Colonic mucosa (tissue), 4 donors: ENCODE results near the gene WWOX. TPM values are rescaled to one million over a fixed set of nuclear protein-coding genes. Genes with fewer than 3 reads are reported as not detected.

Source experiments
- DNase-seq: peaks from one replicate; pipeline ENCODE4 v3.0.0-alpha.2; 2020
- H3K27ac ChIP-seq: fragments of 200-600 bp; one replicate; pipeline ENCODE4 v1.8.0; 2021
- H3K27me3 ChIP-seq: fragments of 200-600 bp; one replicate; pipeline ENCODE4 v1.8.0; 2021
- H3K36me3 ChIP-seq: fragments of 200-600 bp; one replicate; pipeline ENCODE4 v1.8.0; 2021
- H3K4me1 ChIP-seq: fragments of 200-600 bp; one replicate; pipeline ENCODE4 v1.8.0; 2021; ENCODE audit warnings: mild to moderate bottlenecking
- H3K4me3 ChIP-seq: fragments of 200-600 bp; one replicate; pipeline ENCODE4 v1.8.0; 2021
- H3K9ac ChIP-seq, 2 donors: one replicate each; pipeline ENCODE4 v1.7.0; 2013; ENCODE audit warnings: control low read depth in 2 of 2, low read depth in 2 of 2, low read length in 2 of 2
- H3K9me3 ChIP-seq: fragments of 200-600 bp; one replicate; pipeline ENCODE4 v1.8.0; 2021
- CTCF ChIP-seq: fragments of 200-600 bp; IDR thresholded peaks from one replicate; pipeline ENCODE4 v1.8.0; 2022; ENCODE audit warnings: antibody characterized with exemption, mild to moderate bottlenecking
- intact Hi-C: fragments of 100-400 bp; cut with DNase I; formaldehyde crosslinking; loops from one replicate; pipeline ENCODE4 v1.14.1; 2022
- total RNA-seq, 2 donors: library from RNA; stranded (reverse); fragmentation: NEBNext Ultra II Directional in 1 of 2; extraction: Animal tissue kit (Norgen Biotek cat#: 25700) in 1 of 2; gene quantifications; one replicate each; pipeline ENCODE4 v1.2.1, GENCODE V29; 2021
- donor health status: healthy.
- donor health status: DM: no; HTN: no; CAD: no.
- donor health status: DM: no; HTN: no; CAD: no.

Gene WWOX
- total RNA-seq, 2 donors from 2014 or later, result 7.2 to 11.0 TPM

- no peaks in the 10 kb centered on the region for H3K36me3 ChIP-seq
- intact Hi-C loops, result no loop called here
- H3K4me1 ChIP-seq, result no peaks in the 10 kb centered on the region
- H3K4me3 ChIP-seq, result no peak overlapping the region
- no peaks in the 10 kb centered on the region for H3K27me3 ChIP-seq
- no peaks in the 10 kb centered on the region for H3K9me3 ChIP-seq
- H3K9ac ChIP-seq, result no peak overlapping the region
- no peak for TF ChIP-seq CTCF
- no peak for DNase-seq
- no peak overlapping the region for H3K27ac ChIP-seq
Observed at GRCh38 chr16:79124016-79124756, 1024.7 kb downstream of the WWOX start.

- H3K9ac ChIP-seq, result no peak overlapping the region
- TF ChIP-seq CTCF, result no peak
- no peak for DNase-seq
- no peak overlapping the region for H3K4me3 ChIP-seq
- no peaks in the 10 kb centered on the region for H3K36me3 ChIP-seq
- intact Hi-C loops, result no loop called here
- H3K27me3 ChIP-seq, result no peaks in the 10 kb centered on the region
- H3K27ac ChIP-seq, result no peak overlapping the region
- no peaks in the 10 kb centered on the region for H3K4me1 ChIP-seq
- H3K9me3 ChIP-seq, result no peaks in the 10 kb centered on the region
Observed at GRCh38 chr16:79127766-79128165, 1028.3 kb downstream of the WWOX start.

GRCh38 chr16:79128706-79129105 lies 1029.3 kb downstream of the WWOX start:
- Histone ChIP-seq H3K9me3 (no peaks in the 10 kb centered on the region), H3K27me3 (no peaks in the 10 kb centered on the region), H3K36me3 (no peaks in the 10 kb centered on the region), H3K4me1 (no peaks in the 10 kb centered on the region), H3K27ac (no peak overlapping the region), H3K4me3 (no peak overlapping the region), H3K9ac (no peak overlapping the region)
- intact Hi-C loops, result no loop called here
- TF ChIP-seq CTCF, result no peak
- no peak for DNase-seq

GRCh38 chr16:79130616-79131015 lies 1031.2 kb downstream of the WWOX start:
- Histone ChIP-seq H3K27ac (no peak overlapping the region), H3K27me3 (no peaks in the 10 kb centered on the region)
- intact Hi-C loops, result no loop called here

GRCh38 chr16:79131321-79132075 lies 1032.0 kb downstream of the WWOX start:
- H3K4me1 ChIP-seq, result no peaks in the 10 kb centered on the region
- intact Hi-C loops, result no loop called here
- no peaks in the 10 kb centered on the region for H3K9me3 ChIP-seq
- no peak overlapping the region for H3K9ac ChIP-seq
- H3K36me3 ChIP-seq, result no peaks in the 10 kb centered on the region
- no peaks in the 10 kb centered on the region for H3K27me3 ChIP-seq
- H3K27ac ChIP-seq, result no peak overlapping the region
- TF ChIP-seq CTCF, result no peak
- H3K4me3 ChIP-seq, result no peak overlapping the region
- DNase-seq, result no peak

More at GRCh38 chr16:79130616-79131015, 1031.2 kb downstream of the WWOX start:
- Histone ChIP-seq H3K4me3 (no peak overlapping the region), H3K9ac (no peak overlapping the region), H3K4me1 (no peaks in the 10 kb centered on the region), H3K36me3 (no peaks in the 10 kb centered on the region), H3K9me3 (no peaks in the 10 kb centered on the region)
- DNase-seq, result no peak
- TF ChIP-seq CTCF, result no peak
